Natural killer cell (primary cell): Measurements from ENCODE around the gene ARRB1. TPM values are rescaled to one million over a fixed set of nuclear protein-coding genes. Genes with fewer than 3 reads are reported as not detected.

Experiments
- ATAC-seq, 3 donors: fragments of 150-1000 bp in 2 of 3; fragments of 200-7000 bp in 1 of 3; cut with Tn5 transposase; 1 replicate in 1 of 3; 2 replicates in 2 of 3; pipeline ENCODE4 v1.10.0; 2021; ENCODE audit warnings: mild to moderate bottlenecking in 2 of 3, moderate library complexity in 2 of 3
- DNase-seq, 2 donors: peaks; one replicate each; pipeline versions ENCODE4 v3.0.0 to v3.0.0-alpha.2; 2013 to 2021; ENCODE audit warnings: mixed read lengths in 1 of 2
- H3K27ac ChIP-seq: one replicate; pipeline ENCODE4 v1.5.1; 2013; ENCODE audit warnings: mild to moderate bottlenecking, low read length
- H3K27me3 ChIP-seq: one replicate; pipeline ENCODE4 v1.6.1; 2013; ENCODE audit warnings: low read length; ENCODE audit not compliant: control insufficient read depth, insufficient read depth
- H3K36me3 ChIP-seq: one replicate; pipeline ENCODE4 v1.6.1; 2013; ENCODE audit warnings: low read length; ENCODE audit not compliant: control insufficient read depth, insufficient read depth
- H3K4me1 ChIP-seq: one replicate; pipeline ENCODE4 v1.6.1; 2013; ENCODE audit warnings: low read length; ENCODE audit not compliant: control insufficient read depth, insufficient read depth
- H3K4me3 ChIP-seq: one replicate; pipeline ENCODE4 v1.5.1; 2013; ENCODE audit warnings: low read length
- H3K9me3 ChIP-seq: one replicate; pipeline ENCODE4 v1.6.1; 2013; ENCODE audit warnings: low read length; ENCODE audit not compliant: control insufficient read depth, insufficient read depth
- H3K27ac Mint-ChIP-seq, 2 donors: one replicate each; pipeline ENCODE4 v1.8.0; 2022; ENCODE audit warnings: mild to moderate bottlenecking in 2 of 2, mixed read lengths in 2 of 2, moderate library complexity in 1 of 2
- H3K27me3 Mint-ChIP-seq, 2 donors: one replicate each; pipeline ENCODE4 v1.8.0; 2022; ENCODE audit warnings: low read depth in 2 of 2, mixed read lengths in 2 of 2
- H3K36me3 Mint-ChIP-seq: one replicate; pipeline ENCODE4 v1.8.0; 2022; ENCODE audit warnings: mixed read lengths
- H3K4me1 Mint-ChIP-seq, 2 donors: one replicate each; pipeline ENCODE4 v1.8.0; 2022; ENCODE audit warnings: mixed read lengths in 2 of 2
- H3K4me3 Mint-ChIP-seq: one replicate; pipeline ENCODE4 v1.8.0; 2022; ENCODE audit warnings: mild to moderate bottlenecking, moderate library complexity, mixed read lengths
- H3K9me3 Mint-ChIP-seq, 2 donors: one replicate each; pipeline ENCODE4 v1.8.0; 2022; ENCODE audit warnings: mixed read lengths in 2 of 2
- CTCF ChIP-seq: fragments of 200-600 bp; IDR thresholded peaks from one replicate; pipeline ENCODE4 v1.8.0; 2022; ENCODE audit warnings: antibody characterized with exemption
- WGBS: methylation state at CpG from one replicate; pipeline ENCODE4 v1.1.7; 2013; ENCODE audit warnings: missing lambda C conversion rate; ENCODE audit not compliant: insufficient coverage; 5-methylcytosine and 5-hydroxymethylcytosine counted together
- intact Hi-C: fragments of 100-400 bp; cut with micrococcal nuclease; formaldehyde crosslinking; loops from one replicate; pipeline ENCODE4 v1.14.2; 2022
- total RNA-seq, 4 donors: library from RNA; stranded (reverse); fragments of 120-200 nt in 1 of 4; gene quantifications; one replicate each; pipeline versions ENCODE4 v1.2.3 to v1.2.4, GENCODE V29; 2013 to 2022

Gene ARRB1
- total RNA-seq, 3 donors from 2014 or later (not counting 1 experiment from before 2014, with no cell fraction given) = 128 to 200 (median 174) TPM

GRCh38 chr11:75303544-75304224, 47.8 kb downstream of the ARRB1 start:
- no peak overlapping the region for H3K4me3 Mint-ChIP-seq
- peaks cover 14% of the 10 kb centered on the region for H3K4me1 ChIP-seq

GRCh38 chr11:75302371-75302770, 49.1 kb downstream of the ARRB1 start:
- WGBS = 73% methylated on average over 4 of the region's 4 CpGs

More at GRCh38 chr11:75303544-75304224, 47.8 kb downstream of the ARRB1 start:
- DNase-seq (no peak), ATAC-seq (no peak)
- Mint-ChIP-seq H3K36me3 (no peaks in the 10 kb centered on the region), H3K4me1 (peaks cover 50 to 67% of the 10 kb centered on the region in 2 donors), H3K27ac (peak overlapping the region in 1 of 2 donors; percentile 85), H3K9me3 (no peaks in the 10 kb centered on the region), H3K27me3 (no peaks in the 10 kb centered on the region)
- no peak overlapping the region for H3K4me3 ChIP-seq
- no peaks in the 10 kb centered on the region for H3K27me3 ChIP-seq
- intact Hi-C loops = no loop called here
- H3K9me3 ChIP-seq = no peaks in the 10 kb centered on the region
- WGBS = 96% methylated on average over 9 of the region's 10 CpGs
- H3K27ac ChIP-seq = no peak overlapping the region
- H3K36me3 ChIP-seq = peaks cover 5% of the 10 kb centered on the region
- no peak for TF ChIP-seq CTCF

GRCh38 chr11:75301601-75302345, 49.7 kb downstream of the ARRB1 start:
- Mint-ChIP-seq H3K9me3 (no peaks in the 10 kb centered on the region), H3K36me3 (no peaks in the 10 kb centered on the region), H3K4me1 (peaks cover 52 to 69% of the 10 kb centered on the region in 2 donors), H3K27me3 (no peaks in the 10 kb centered on the region), H3K27ac (peak overlapping the region in 1 of 2 donors; percentile 45), H3K4me3 (no peak overlapping the region)
- intact Hi-C loops = no loop called here
- Histone ChIP-seq H3K4me1 (peaks cover 11% of the 10 kb centered on the region), H3K27ac (no peak overlapping the region), H3K9me3 (no peaks in the 10 kb centered on the region), H3K36me3 (peaks cover 3% of the 10 kb centered on the region), H3K4me3 (no peak overlapping the region), H3K27me3 (no peaks in the 10 kb centered on the region)
- DNase-seq = no peak
- no peak for ATAC-seq
- WGBS = 91% methylated on average over 16 of the region's 16 CpGs
- TF ChIP-seq CTCF = no peak

More at GRCh38 chr11:75302371-75302770, 49.1 kb downstream of the ARRB1 start:
- intact Hi-C loops = no loop called here
- H3K4me3 ChIP-seq = no peak overlapping the region
- H3K9me3 ChIP-seq = no peaks in the 10 kb centered on the region
- no peak for ATAC-seq
- H3K4me1 ChIP-seq = peaks cover 11% of the 10 kb centered on the region
- no peak for TF ChIP-seq CTCF
- Mint-ChIP-seq H3K27me3 (no peaks in the 10 kb centered on the region), H3K27ac (peak overlapping the region in 1 of 2 donors; percentile 45), H3K4me1 (peaks cover 52 to 70% of the 10 kb centered on the region in 2 donors), H3K36me3 (no peaks in the 10 kb centered on the region), H3K9me3 (no peaks in the 10 kb centered on the region), H3K4me3 (no peak overlapping the region)
- H3K27me3 ChIP-seq = no peaks in the 10 kb centered on the region
- H3K27ac ChIP-seq = no peak overlapping the region
- DNase-seq = no peak
- peaks cover 5% of the 10 kb centered on the region for H3K36me3 ChIP-seq
